GM23338 (cell line): ENCODE measurements around the gene IBA57.

Experiments used
- CREB1 ChIP-seq: fragments of 250-450 bp; sonication (Bioruptor Pico); IDR thresholded peaks from 2 replicates; pipeline ENCODE4 v1.5.0; 2020; ENCODE audit warnings: low read depth, mild to moderate bottlenecking, moderate library complexity
- ETS1 ChIP-seq: IDR thresholded peaks from 2 replicates; pipeline ENCODE4 v1.6.1; 2016; ENCODE audit warnings: antibody characterized with exemption
- EZH2 ChIP-seq: fragments of 200-600 bp; sonication (generic); IDR thresholded peaks from one replicate; pipeline ENCODE4 v1.8.0; 2017; ENCODE audit warnings: antibody characterized with exemption, mild to moderate bottlenecking, low read depth; ENCODE audit not compliant: unreplicated experiment
- EZH2phosphoT487 ChIP-seq: fragments of 200-600 bp; sonication (generic); IDR thresholded peaks from one replicate; pipeline ENCODE4 v1.8.1; 2018; ENCODE audit warnings: antibody characterized with exemption; ENCODE audit not compliant: unreplicated experiment
- NANOG ChIP-seq: IDR thresholded peaks from 2 replicates; pipeline ENCODE4 v1.6.1; 2016; ENCODE audit warnings: antibody characterized with exemption, borderline replicate concordance
- POLR2AphosphoS5 ChIP-seq: IDR thresholded peaks from 2 replicates; pipeline ENCODE4 v1.6.1; 2016; ENCODE audit warnings: antibody characterized with exemption, low read depth
- REST ChIP-seq: IDR thresholded peaks from one replicate; pipeline ENCODE4 v1.6.1; 2018; ENCODE audit warnings: antibody characterized with exemption; ENCODE audit not compliant: unreplicated experiment
- ZNF114 ChIP-seq: fragments of 250-450 bp; sonication (Bioruptor Pico); IDR thresholded peaks from 2 replicates; pipeline ENCODE4 v1.5.0; 2020; ENCODE audit warnings: mild to moderate bottlenecking, moderate library complexity
- ZNF331 ChIP-seq: fragments of 250-450 bp; sonication (Bioruptor Pico); IDR thresholded peaks from 2 replicates; pipeline ENCODE4 v1.5.0; 2020; ENCODE audit warnings: low read depth, mild to moderate bottlenecking, moderate library complexity
- TF ChIP-seq, protein P1 (sequence below), 2 experiments: fragments of 200-600 bp in 1 of 2; sonication (generic) in 1 of 2; conservative IDR thresholded peaks; 2 replicates each; pipeline versions ENCODE4 v1.5.1 to v1.6.1; 2016 to 2017; ENCODE audit warnings: antibody characterized with exemption in 2 of 2, low read depth in 2 of 2, mild to moderate bottlenecking in 2 of 2, moderate library complexity in 1 of 2

DNA sequence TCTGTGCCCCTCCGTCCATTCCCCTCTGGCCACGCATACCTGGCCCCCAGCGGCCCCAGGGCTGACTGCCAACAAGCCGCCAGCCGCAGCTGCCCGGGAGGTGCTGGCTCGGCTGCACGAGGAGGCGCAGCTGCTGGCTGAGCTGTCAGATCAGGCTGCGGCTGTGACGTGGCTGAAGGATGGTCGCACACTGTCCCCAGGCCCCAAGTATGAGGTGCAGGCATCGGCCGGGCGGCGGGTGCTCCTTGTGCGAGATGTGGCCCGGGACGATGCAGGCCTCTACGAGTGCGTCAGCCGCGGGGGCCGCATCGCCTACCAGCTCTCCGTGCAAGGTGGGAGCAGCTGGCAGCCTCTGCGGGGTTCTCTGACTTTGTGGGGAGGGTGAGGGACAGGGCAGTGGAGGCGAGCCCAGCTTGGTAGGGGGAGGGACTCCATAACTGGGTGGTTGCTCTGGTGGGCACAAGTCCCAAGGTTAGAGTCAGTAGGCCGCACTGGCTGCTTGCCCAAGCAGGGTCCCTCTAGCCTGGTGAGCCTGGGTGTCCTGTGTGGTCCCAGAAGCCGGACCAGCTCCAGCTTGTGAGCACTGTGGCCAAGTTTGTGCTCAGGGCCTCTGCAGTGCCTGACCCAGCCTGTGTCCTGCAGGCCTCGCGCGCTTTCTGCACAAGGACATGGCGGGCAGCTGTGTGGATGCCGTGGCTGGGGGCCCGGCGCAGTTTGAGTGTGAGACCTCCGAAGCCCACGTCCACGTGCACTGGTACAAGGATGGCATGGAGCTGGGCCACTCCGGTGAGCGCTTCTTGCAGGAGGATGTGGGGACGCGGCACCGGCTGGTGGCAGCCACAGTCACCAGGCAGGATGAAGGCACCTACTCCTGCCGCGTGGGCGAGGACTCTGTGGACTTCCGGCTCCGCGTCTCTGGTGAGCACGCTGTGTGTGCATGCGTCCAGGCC, 51.0 kb downstream of the IBA57 start:
- TF ChIP-seq ETS1, result no peak
- TF ChIP-seq CREB1 (CRISPR knock-in tag), result no peak
- TF ChIP-seq ZNF114 (CRISPR knock-in tag), result no peak
- no peak for TF ChIP-seq NANOG
- TF ChIP-seq, protein P1, sequence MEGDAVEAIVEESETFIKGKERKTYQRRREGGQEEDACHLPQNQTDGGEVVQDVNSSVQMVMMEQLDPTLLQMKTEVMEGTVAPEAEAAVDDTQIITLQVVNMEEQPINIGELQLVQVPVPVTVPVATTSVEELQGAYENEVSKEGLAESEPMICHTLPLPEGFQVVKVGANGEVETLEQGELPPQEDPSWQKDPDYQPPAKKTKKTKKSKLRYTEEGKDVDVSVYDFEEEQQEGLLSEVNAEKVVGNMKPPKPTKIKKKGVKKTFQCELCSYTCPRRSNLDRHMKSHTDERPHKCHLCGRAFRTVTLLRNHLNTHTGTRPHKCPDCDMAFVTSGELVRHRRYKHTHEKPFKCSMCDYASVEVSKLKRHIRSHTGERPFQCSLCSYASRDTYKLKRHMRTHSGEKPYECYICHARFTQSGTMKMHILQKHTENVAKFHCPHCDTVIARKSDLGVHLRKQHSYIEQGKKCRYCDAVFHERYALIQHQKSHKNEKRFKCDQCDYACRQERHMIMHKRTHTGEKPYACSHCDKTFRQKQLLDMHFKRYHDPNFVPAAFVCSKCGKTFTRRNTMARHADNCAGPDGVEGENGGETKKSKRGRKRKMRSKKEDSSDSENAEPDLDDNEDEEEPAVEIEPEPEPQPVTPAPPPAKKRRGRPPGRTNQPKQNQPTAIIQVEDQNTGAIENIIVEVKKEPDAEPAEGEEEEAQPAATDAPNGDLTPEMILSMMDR (conservative IDR thresholded peaks at IDR 0.05; ENCODE audit: low read depth in 2 of 2), result no peak
- no peak for TF ChIP-seq POLR2AphosphoS5
- TF ChIP-seq EZH2, result no peak
- TF ChIP-seq EZH2phosphoT487, result no peak
- no peak for TF ChIP-seq ZNF331 (CRISPR knock-in tag)
- TF ChIP-seq REST, result no peak
